ENCODE data around the gene RAD50.
"Not testable (repeated sequence)": the region's sequence is repeated elsewhere in the genome, so short reads cannot be mapped to it uniquely, and the experiment has no call there.

RAD50 gene

DNA sequence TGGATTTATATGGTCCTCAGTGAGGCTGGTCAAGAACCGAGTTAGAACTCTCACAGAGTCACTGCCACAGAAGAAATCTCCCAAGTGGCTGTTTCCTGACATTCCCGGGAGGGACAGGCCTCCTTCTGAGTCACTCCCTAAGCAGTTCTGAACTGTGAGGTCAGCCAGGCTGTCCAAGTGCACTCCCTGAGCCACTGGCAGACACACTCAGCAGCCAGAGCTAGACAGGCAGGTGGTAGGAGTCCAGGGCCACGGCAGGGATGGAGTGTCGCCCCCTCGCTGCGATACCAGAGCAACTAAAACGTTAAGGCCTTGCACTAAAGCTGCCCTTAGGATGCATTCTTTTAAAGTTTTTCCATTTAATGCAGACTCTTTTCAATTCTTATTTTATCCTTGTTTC is 120.4 kb downstream of the RAD50 start:
- peak; percentile 81 for DNase-seq (ENCODE audit: low spot score)

DNA sequence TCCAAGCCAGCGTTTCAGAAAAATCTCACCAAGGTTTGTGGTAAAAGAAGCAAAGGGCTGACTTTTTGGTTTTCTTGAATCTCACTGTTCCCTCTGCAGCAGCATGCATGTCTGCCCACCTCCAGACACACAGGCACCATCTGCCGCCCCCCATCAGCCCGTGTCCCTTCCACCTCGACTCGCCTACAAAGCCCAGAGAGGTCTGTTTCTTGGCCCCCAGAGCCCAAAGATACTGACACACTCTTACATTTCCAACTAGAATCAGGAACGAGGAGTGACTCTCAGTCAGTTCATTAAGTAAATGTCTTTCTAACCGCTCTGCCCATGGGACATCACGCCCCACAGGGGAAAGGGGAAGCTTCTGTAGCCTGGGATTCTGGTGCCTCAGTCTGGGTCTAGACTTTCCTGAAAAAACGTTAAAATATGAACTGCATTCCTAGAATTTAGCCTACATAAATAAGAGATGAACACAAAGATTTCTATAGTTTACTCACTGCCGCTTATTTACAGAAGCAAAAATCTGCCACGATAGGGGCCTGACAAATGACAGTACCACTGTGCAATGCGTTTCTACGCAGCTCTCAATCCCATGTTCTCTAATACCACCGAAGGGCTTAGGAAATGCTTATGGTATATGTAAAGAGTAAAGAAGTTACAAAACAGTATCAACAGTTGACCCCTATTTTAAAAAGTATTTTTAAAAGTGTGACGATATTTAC is 121.1 kb downstream of the RAD50 start:
- no peak for DNase-seq (ENCODE audit: low spot score)

- no peak for DNase-seq (ENCODE audit: low spot score)
Measured at GRCh38 chr5:132678735-132679134, 122.0 kb downstream of the RAD50 start.

DNA sequence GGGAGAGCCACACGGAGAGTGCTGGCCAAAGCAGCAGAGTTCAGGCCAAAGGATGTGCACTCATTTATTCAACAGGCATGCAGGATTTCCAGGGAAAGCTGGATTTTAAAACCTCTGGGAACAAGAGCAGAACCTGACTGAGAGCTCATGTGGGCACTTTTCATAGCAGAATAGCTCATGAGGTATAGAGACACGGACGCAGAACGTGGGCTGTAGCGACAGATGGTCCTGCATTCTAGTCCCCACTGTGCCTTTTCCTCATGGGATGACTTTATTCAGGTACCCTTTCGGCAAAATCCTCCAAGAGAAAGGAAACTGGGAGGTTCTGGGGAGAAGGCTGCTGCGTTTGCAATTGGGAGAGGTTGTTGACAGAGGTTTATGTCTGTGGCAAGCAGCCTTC is 122.4 kb downstream of the RAD50 start:
- DNase-seq (ENCODE audit: low spot score): no peak

DNA sequence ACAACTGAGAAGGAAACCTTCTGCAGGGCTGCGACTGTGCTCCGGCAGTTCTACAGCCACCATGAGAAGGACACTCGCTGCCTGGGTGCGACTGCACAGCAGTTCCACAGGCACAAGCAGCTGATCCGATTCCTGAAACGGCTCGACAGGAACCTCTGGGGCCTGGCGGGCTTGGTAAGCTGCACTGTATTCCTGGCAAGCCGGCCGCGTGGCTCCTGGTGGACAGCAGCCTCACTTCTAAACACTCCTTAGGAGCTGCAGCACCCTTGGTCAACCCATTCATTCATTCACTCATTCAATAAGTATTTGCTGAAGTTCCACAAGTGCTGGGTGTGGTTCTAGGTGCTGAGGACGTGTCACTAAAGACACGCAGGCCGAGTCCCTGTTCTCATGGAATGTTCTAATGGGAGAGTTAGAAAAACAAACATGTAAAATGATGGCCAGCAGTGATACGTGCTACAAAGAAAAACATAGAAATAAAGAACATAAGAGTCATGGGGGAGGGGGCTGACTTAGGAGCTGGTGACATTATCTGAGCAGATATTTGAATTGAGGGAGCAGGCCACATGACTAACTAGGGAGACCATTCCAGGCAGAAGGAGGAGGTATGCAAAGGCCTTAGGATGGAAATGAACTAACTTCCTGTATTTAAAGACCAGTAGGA is 123.1 kb downstream of the RAD50 start:
- no peak for DNase-seq (ENCODE audit: low spot score)

- no peak for DNase-seq (ENCODE audit: low spot score)
Measured at GRCh38 chr5:132680780-132681475, 124.2 kb downstream of the RAD50 start.

- no peak for DNase-seq (ENCODE audit: low spot score)
Measured at GRCh38 chr5:132681476-132681831, 124.7 kb downstream of the RAD50 start.

DNA sequence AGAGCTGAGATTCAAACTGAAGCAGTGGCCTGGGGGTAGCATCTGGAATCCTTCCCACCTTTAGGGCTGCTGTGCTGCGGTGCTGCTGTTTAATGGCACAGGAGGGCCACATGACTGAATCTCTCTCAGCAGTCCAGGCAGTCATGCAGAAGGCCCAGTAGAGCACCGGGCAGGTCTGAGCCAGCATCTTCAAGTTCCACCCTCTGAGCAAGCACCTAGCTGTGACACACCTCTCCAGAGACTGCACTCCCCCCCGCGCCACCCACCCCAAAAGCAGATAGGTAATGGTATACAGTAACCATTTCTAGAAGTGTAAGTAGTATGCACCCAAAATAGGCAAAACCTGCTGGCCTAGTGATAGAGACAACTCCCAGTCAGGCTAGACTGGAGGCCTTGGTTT is 125.2 kb downstream of the RAD50 start:
- DNase-seq (ENCODE audit: low spot score): no peak

GRCh38 chr5:132684491-132684890 is 127.7 kb downstream of the RAD50 start:
- no peak for DNase-seq (ENCODE audit: low spot score)

GRCh38 chr5:132684922-132685720 is 128.3 kb downstream of the RAD50 start:
- DNase-seq (ENCODE audit: low spot score): no peak

DNA sequence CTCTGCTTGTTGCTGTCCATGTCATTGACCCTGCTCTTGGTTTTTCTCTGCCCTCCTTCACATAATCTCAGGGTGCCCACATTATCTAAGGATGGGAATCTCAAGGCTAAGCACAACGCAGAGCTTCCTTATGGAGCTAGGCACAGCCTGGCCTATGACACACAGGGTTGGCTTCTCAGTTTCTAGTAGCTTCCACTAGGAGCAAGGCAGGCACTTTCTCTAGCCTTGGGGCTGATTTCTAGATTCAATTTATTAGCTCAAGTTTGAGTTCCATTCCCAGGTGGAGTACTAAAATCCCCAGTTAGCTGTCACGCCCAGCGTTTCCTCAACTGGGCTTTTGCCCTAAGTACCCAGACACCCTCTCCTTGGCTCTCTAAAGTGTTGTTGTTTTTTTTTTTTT is 129.4 kb downstream of the RAD50 start:
- DNase-seq (ENCODE audit: low spot score): no peak

- no peak for DNase-seq (ENCODE audit: low spot score)
Measured at GRCh38 chr5:132687995-132688394, 131.2 kb downstream of the RAD50 start.

GRCh38 chr5:132688536-132689339 is 132.0 kb downstream of the RAD50 start:
- no peak for DNase-seq (ENCODE audit: low spot score)

- no peak for DNase-seq (ENCODE audit: low spot score)
Measured at GRCh38 chr5:132689513-132689912, 132.7 kb downstream of the RAD50 start.

- DNase-seq (ENCODE audit: low spot score): no peak
Measured at GRCh38 chr5:132690156-132690555, 133.4 kb downstream of the RAD50 start.

DNA sequence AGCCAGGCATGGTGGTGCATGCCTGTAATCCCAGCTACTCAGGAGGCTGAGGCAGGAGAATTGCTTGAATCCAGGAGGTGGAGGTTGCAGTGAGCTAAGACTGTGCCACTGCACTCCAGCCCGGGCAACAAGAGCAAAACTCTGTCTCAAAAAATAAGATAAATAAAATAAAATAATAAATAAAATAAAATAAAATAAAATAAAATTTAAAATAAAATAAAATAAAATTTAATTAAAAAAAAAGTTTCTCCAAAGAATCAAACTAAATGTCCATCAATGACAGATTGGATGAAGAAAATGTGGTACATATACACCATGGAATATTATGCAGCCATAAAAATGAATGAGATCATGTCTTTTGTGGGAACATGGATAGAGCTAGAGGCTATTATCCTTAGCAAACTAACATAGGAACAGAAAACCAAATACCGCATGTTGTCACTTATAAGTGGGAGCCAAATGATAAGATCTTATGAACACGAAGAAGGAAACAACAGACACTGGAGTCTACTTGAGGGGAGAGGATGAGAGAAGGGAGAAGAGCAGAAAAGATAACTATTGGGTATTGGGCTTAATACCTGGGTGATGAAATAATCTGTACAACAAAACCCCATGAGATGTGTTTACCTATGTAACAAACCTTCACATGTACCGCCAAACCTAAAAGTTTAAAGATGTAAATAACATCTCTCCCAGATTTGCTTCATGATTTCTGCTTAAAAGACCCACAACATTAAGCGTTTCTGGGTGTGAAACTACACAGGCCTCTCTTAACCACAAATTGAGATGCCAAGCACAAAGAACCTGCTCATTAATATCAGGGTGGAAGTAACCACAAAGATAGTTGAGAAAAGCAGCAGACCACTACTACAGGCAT is 135.2 kb downstream of the RAD50 start:
- DNase-seq (ENCODE audit: low spot score): not testable (repeated sequence)

GRCh38 chr5:132692632-132692967 is 135.8 kb downstream of the RAD50 start:
- no peak for DNase-seq (ENCODE audit: low spot score)

All from iPS-NIHi11 (cell line).